ENCODE results near the gene UPF2.
"Not testable (repeated sequence)": the region's sequence is repeated elsewhere in the genome, so short reads cannot be mapped to it uniquely, and the experiment has no call there.

The UPF2 gene

GRCh38 chr10:11891776-11892486, 150.7 kb downstream of the UPF2 start:
- no peaks in the 10 kb centered on the region for H3K27me3 Mint-ChIP-seq
- H3K4me3 Mint-ChIP-seq, result no peak overlapping the region
- H3K27ac Mint-ChIP-seq, result no peak overlapping the region
- H3K4me1 Mint-ChIP-seq, result no peaks in the 10 kb centered on the region
- H3K36me3 Mint-ChIP-seq, result no peaks in the 10 kb centered on the region
- no peaks in the 10 kb centered on the region for H3K9me3 Mint-ChIP-seq

- not testable (repeated sequence) for H3K4me1 Mint-ChIP-seq, H3K27ac Mint-ChIP-seq, H3K9me3 Mint-ChIP-seq, H3K36me3 Mint-ChIP-seq, H3K4me3 Mint-ChIP-seq, H3K27me3 Mint-ChIP-seq
Measured at GRCh38 chr10:11889263-11889662, 153.3 kb downstream of the UPF2 start.

GRCh38 chr10:11887381-11888227, 155.0 kb downstream of the UPF2 start:
- Mint-ChIP-seq H3K4me3 (no peak overlapping the region), H3K27me3 (no peaks in the 10 kb centered on the region), H3K9me3 (no peaks in the 10 kb centered on the region), H3K27ac (no peak overlapping the region), H3K4me1 (no peaks in the 10 kb centered on the region), H3K36me3 (no peaks in the 10 kb centered on the region)

GRCh38 chr10:11886851-11887250, 155.8 kb downstream of the UPF2 start:
- no peaks in the 10 kb centered on the region for H3K9me3 Mint-ChIP-seq
- no peak overlapping the region for H3K4me3 Mint-ChIP-seq
- no peak overlapping the region for H3K27ac Mint-ChIP-seq
- H3K27me3 Mint-ChIP-seq, result no peaks in the 10 kb centered on the region
- H3K4me1 Mint-ChIP-seq, result no peaks in the 10 kb centered on the region
- no peaks in the 10 kb centered on the region for H3K36me3 Mint-ChIP-seq

GRCh38 chr10:11886138-11886474, 156.5 kb downstream of the UPF2 start:
- H3K4me3 Mint-ChIP-seq, result no peak overlapping the region
- H3K27ac Mint-ChIP-seq, result no peak overlapping the region
- no peaks in the 10 kb centered on the region for H3K36me3 Mint-ChIP-seq
- no peaks in the 10 kb centered on the region for H3K27me3 Mint-ChIP-seq
- H3K9me3 Mint-ChIP-seq, result no peaks in the 10 kb centered on the region
- H3K4me1 Mint-ChIP-seq, result no peaks in the 10 kb centered on the region

GRCh38 chr10:11885437-11886137, 157.0 kb downstream of the UPF2 start:
- Mint-ChIP-seq H3K4me1 (no peaks in the 10 kb centered on the region), H3K36me3 (no peaks in the 10 kb centered on the region), H3K9me3 (no peaks in the 10 kb centered on the region), H3K4me3 (no peak overlapping the region), H3K27ac (no peak overlapping the region), H3K27me3 (no peaks in the 10 kb centered on the region)

GRCh38 chr10:11884706-11885423, 157.7 kb downstream of the UPF2 start:
- Mint-ChIP-seq H3K27me3 (no peaks in the 10 kb centered on the region), H3K36me3 (no peaks in the 10 kb centered on the region), H3K27ac (no peak overlapping the region), H3K4me1 (no peaks in the 10 kb centered on the region), H3K9me3 (no peaks in the 10 kb centered on the region), H3K4me3 (no peak overlapping the region)

- no peaks in the 10 kb centered on the region for H3K4me1 Mint-ChIP-seq
- H3K4me3 Mint-ChIP-seq, result no peak overlapping the region
- H3K9me3 Mint-ChIP-seq, result no peaks in the 10 kb centered on the region
- H3K27ac Mint-ChIP-seq, result no peak overlapping the region
- H3K36me3 Mint-ChIP-seq, result no peaks in the 10 kb centered on the region
- H3K27me3 Mint-ChIP-seq, result no peaks in the 10 kb centered on the region
Measured at GRCh38 chr10:11882646-11883375, 159.8 kb downstream of the UPF2 start.

GRCh38 chr10:11881477-11882417, 160.9 kb downstream of the UPF2 start:
- Mint-ChIP-seq H3K4me3 (no peak overlapping the region), H3K4me1 (no peaks in the 10 kb centered on the region), H3K9me3 (no peaks in the 10 kb centered on the region), H3K27ac (no peak overlapping the region), H3K27me3 (no peaks in the 10 kb centered on the region), H3K36me3 (no peaks in the 10 kb centered on the region)

GRCh38 chr10:11881030-11881476, 161.6 kb downstream of the UPF2 start:
- H3K4me3 Mint-ChIP-seq, result no peak overlapping the region
- H3K36me3 Mint-ChIP-seq, result no peaks in the 10 kb centered on the region
- no peak overlapping the region for H3K27ac Mint-ChIP-seq
- no peaks in the 10 kb centered on the region for H3K9me3 Mint-ChIP-seq
- no peaks in the 10 kb centered on the region for H3K4me1 Mint-ChIP-seq
- H3K27me3 Mint-ChIP-seq, result no peaks in the 10 kb centered on the region

- Mint-ChIP-seq H3K4me3 (no peak overlapping the region), H3K4me1 (no peaks in the 10 kb centered on the region), H3K36me3 (no peaks in the 10 kb centered on the region), H3K9me3 (no peaks in the 10 kb centered on the region), H3K27me3 (no peaks in the 10 kb centered on the region), H3K27ac (no peak overlapping the region)
Measured at GRCh38 chr10:11880151-11881029, 162.2 kb downstream of the UPF2 start.

- Mint-ChIP-seq H3K4me3 (no peak overlapping the region), H3K27ac (no peak overlapping the region), H3K4me1 (peaks cover 5% of the 10 kb centered on the region), H3K9me3 (no peaks in the 10 kb centered on the region), H3K27me3 (no peaks in the 10 kb centered on the region), H3K36me3 (no peaks in the 10 kb centered on the region)
Measured at GRCh38 chr10:11879387-11880094, 163.1 kb downstream of the UPF2 start.

GRCh38 chr10:11878776-11879175, 163.8 kb downstream of the UPF2 start:
- Mint-ChIP-seq H3K4me3 (no peak overlapping the region), H3K27me3 (no peaks in the 10 kb centered on the region), H3K4me1 (peaks cover 10% of the 10 kb centered on the region), H3K9me3 (no peaks in the 10 kb centered on the region), H3K27ac (no peak overlapping the region), H3K36me3 (no peaks in the 10 kb centered on the region)
